Measurements from ENCODE around the gene UBL7. TPM values are rescaled to one million over a fixed set of nuclear protein-coding genes. Genes with fewer than 3 reads are reported as not detected.

The UBL7 gene
- total RNA-seq, 1 experiment from 2014 or later = 47.5 TPM

DNA sequence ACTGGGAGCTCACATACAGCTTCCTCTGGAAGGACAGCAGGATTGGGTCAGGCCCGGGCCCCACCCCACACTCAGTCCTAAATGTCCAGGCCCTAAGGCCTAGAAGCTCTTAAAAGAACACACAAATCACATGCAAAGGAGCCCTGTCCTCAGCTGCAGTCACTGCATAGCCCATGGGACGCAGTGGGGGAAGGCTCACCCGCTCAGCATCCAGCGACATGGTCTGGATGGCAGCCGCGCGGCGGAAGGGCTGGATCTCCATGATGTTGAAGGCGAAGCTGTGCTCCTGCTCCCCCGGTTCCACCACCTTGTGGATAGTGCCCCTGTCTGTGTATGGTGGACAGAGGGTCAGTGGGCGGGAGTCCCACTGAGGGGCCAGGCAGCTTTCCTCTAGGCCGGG lies 49.3 kb downstream of the UBL7 start:
- H4K91ac ChIP-seq (ENCODE audit: insufficient read length, low read depth, low read length) = no peak overlapping the region
- Mint-ChIP-seq H3K27ac (peak overlapping the region in 2 of 3 experiments; percentile 47 to 70; a peak in 2 of 7 replicates), H3K4me1 (peaks cover 8 to 17% of the 10 kb centered on the region in 2 experiments), H3K27me3 (ENCODE audit: low read depth) (no peaks in the 10 kb centered on the region), H3K4me3 (no peak overlapping the region; a peak in 1 of 5 replicates), H3K9me3 (no peaks in the 10 kb centered on the region), H3K36me3 (ENCODE audit: insufficient read depth in 1 of 3, low read depth in 3 of 3) (peaks cover 11 to 16% (median 13%) of the 10 kb centered on the region in 3 experiments)
- H2BK15ac ChIP-seq (ENCODE audit: low read depth, low read length) = no peak overlapping the region
- no peak overlapping the region for H2BK12ac ChIP-seq (ENCODE audit: insufficient read length, low read depth, low read length)
- no peak overlapping the region for H2AFZ ChIP-seq (ENCODE audit: low read length)
- H2BK20ac ChIP-seq (ENCODE audit: low read depth, low read length, poor library complexity, severe bottlenecking) = no peak overlapping the region
- H3K23ac ChIP-seq (ENCODE audit: insufficient read length, low read depth, low read length) = no peak overlapping the region
- H2BK120ac ChIP-seq (ENCODE audit: low read depth, low read length, poor library complexity, severe bottlenecking) = no peak overlapping the region
- H3K56ac ChIP-seq (ENCODE audit: insufficient read length, low read depth, low read length) = no peak overlapping the region
- H3K27ac ChIP-seq (ENCODE audit: insufficient read length, low read depth, low read length) = no peak overlapping the region
- WGBS (ENCODE audit: extremely low coverage, insufficient read length, low lambda C conversion rate) = no CpG with 5 or more reads among the region's 12 CpGs
- H3K18ac ChIP-seq (ENCODE audit: insufficient read length, low read depth, low read length) = no peak overlapping the region
- H3K9ac ChIP-seq (ENCODE audit: extremely low read depth, insufficient read length, low read length) = no peak overlapping the region
- H3K14ac ChIP-seq (ENCODE audit: insufficient read depth, low read length) = no peak overlapping the region
- H3K9me3 ChIP-seq (ENCODE audit: control insufficient read depth, low read depth, low read length) = no peaks in the 10 kb centered on the region
- no peaks in the 10 kb centered on the region; the same call in 1 of the 2 replicates for H3K4me1 ChIP-seq (ENCODE audit: insufficient read depth, low read length)
- H3K4me2 ChIP-seq (ENCODE audit: insufficient read depth, insufficient read length, low read length) = no peak overlapping the region
- H4K20me1 ChIP-seq (ENCODE audit: control insufficient read depth, insufficient read depth, insufficient read length) = no peaks in the 10 kb centered on the region
- H4K8ac ChIP-seq (replicated peaks; ENCODE audit: insufficient read length, low read depth, low read length) = no peak overlapping the region
- DNase-seq = no peak
- no peaks in the 10 kb centered on the region for H3K79me1 ChIP-seq (ENCODE audit: insufficient read depth, low read depth, low read length, poor library complexity, severe bottlenecking)
- no peak overlapping the region for H4K5ac ChIP-seq (ENCODE audit: insufficient read length, low read depth, low read length)
- TF ChIP-seq, protein P1, sequence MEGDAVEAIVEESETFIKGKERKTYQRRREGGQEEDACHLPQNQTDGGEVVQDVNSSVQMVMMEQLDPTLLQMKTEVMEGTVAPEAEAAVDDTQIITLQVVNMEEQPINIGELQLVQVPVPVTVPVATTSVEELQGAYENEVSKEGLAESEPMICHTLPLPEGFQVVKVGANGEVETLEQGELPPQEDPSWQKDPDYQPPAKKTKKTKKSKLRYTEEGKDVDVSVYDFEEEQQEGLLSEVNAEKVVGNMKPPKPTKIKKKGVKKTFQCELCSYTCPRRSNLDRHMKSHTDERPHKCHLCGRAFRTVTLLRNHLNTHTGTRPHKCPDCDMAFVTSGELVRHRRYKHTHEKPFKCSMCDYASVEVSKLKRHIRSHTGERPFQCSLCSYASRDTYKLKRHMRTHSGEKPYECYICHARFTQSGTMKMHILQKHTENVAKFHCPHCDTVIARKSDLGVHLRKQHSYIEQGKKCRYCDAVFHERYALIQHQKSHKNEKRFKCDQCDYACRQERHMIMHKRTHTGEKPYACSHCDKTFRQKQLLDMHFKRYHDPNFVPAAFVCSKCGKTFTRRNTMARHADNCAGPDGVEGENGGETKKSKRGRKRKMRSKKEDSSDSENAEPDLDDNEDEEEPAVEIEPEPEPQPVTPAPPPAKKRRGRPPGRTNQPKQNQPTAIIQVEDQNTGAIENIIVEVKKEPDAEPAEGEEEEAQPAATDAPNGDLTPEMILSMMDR (conservative IDR thresholded peaks at IDR 0.05) = no peak
- no peaks in the 10 kb centered on the region for H3K27me3 ChIP-seq (ENCODE audit: insufficient read depth, low read length)
- no peak overlapping the region for H2AK5ac ChIP-seq (ENCODE audit: insufficient read length, low read length)
- no peaks in the 10 kb centered on the region for H3K23me2 ChIP-seq (ENCODE audit: insufficient read length, low read depth, low read length, poor library complexity, severe bottlenecking)
- H3K79me2 ChIP-seq (ENCODE audit: insufficient read depth, low read length) = no peaks in the 10 kb centered on the region
- H3K4ac ChIP-seq (ENCODE audit: low read depth, low read length) = no peak overlapping the region
- H2BK5ac ChIP-seq (ENCODE audit: insufficient read length, low read length) = no peak overlapping the region
- H3T11ph ChIP-seq (ENCODE audit: low read length) = no peak overlapping the region

Measured in H9 (cell line).